ENCODE data around the gene LRRC75A. TPM values are rescaled to one million over a fixed set of nuclear protein-coding genes. Genes with fewer than 3 reads are reported as not detected.
A peak's percentile ranks its signal among the peaks of the same experiment; 100 is the strongest.

The LRRC75A gene
- total RNA-seq, 1 experiment from 2014 or later, result 1.2 TPM

- Histone ChIP-seq H3K4me1 (ENCODE audit: control insufficient read depth, insufficient read depth, low read length) (no peaks in the 10 kb centered on the region; the same call in 1 of the 2 replicates), H3K9me3 (ENCODE audit: control insufficient read depth, insufficient read depth, low read depth, low read length) (no peaks in the 10 kb centered on the region), H3K27ac (ENCODE audit: low read length) (no peak overlapping the region), H3K27me3 (ENCODE audit: control insufficient read depth, insufficient read depth, low read length) (no peaks in the 10 kb centered on the region), H3K4me3 (ENCODE audit: low read depth in 2 of 2, low read length in 2 of 2) (no peak overlapping the region), H3K36me3 (ENCODE audit: control insufficient read depth, insufficient read depth, low read length) (no peaks in the 10 kb centered on the region)
- POLR2A ChIA-PET, result no interaction called here
- no peak for DNase-seq (ENCODE audit: low read depth, low spot score)
- no peak for ATAC-seq
- BruUV-seq (replicated peaks), result no TSS peak
- intact Hi-C loops (cut with micrococcal nuclease; ENCODE audit: unreplicated experiment), result no loop called here
- TF ChIP-seq, protein P1, sequence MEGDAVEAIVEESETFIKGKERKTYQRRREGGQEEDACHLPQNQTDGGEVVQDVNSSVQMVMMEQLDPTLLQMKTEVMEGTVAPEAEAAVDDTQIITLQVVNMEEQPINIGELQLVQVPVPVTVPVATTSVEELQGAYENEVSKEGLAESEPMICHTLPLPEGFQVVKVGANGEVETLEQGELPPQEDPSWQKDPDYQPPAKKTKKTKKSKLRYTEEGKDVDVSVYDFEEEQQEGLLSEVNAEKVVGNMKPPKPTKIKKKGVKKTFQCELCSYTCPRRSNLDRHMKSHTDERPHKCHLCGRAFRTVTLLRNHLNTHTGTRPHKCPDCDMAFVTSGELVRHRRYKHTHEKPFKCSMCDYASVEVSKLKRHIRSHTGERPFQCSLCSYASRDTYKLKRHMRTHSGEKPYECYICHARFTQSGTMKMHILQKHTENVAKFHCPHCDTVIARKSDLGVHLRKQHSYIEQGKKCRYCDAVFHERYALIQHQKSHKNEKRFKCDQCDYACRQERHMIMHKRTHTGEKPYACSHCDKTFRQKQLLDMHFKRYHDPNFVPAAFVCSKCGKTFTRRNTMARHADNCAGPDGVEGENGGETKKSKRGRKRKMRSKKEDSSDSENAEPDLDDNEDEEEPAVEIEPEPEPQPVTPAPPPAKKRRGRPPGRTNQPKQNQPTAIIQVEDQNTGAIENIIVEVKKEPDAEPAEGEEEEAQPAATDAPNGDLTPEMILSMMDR (IDR thresholded peaks at IDR 0.05), result no peak
- no peak for TF ChIP-seq TCF7L2 (IDR thresholded peaks at IDR 0.05; ENCODE audit: low read depth, low read length)
- no peak for TF ChIP-seq POLR2AphosphoS5 (IDR thresholded peaks at IDR 0.05; ENCODE audit: low read depth, low read length)
- no peak for TF ChIP-seq SIN3A (IDR thresholded peaks at IDR 0.05; ENCODE audit: borderline replicate concordance, insufficient read depth, low read depth, low read length)
- TF ChIP-seq REST (IDR thresholded peaks at IDR 0.05; ENCODE audit: insufficient read depth in 1 of 2, low read depth in 2 of 2, low read length in 1 of 2), result no peak
- in situ Hi-C loops (cut with HindIII; ENCODE audit: low pct_unique_long_range_greater_than_20kb, low sequenced_read_pairs), result no loop called here
- CTCF ChIA-PET, result no interaction called here
Measured at GRCh38 chr17:16459271-16459670, 32.7 kb downstream of the LRRC75A start.

- in situ Hi-C loops (cut with HindIII; ENCODE audit: low pct_unique_long_range_greater_than_20kb, low sequenced_read_pairs), result no loop called here
- H3K27ac ChIP-seq (ENCODE audit: low read length), result no peak overlapping the region
Measured at GRCh38 chr17:16456742-16457316, 35.2 kb downstream of the LRRC75A start.

More at GRCh38 chr17:16456742-16457316, 35.2 kb downstream of the LRRC75A start:
- DNase-seq (ENCODE audit: low read depth, low spot score), result no peak
- ChIA-PET POLR2A (no interaction called here), CTCF (interaction anchor here (0.6 kb wide), 1 partner anchor 68 kb away, joined by 4 read pairs; no protein-coding TSS in a partner anchor)
- Histone ChIP-seq H3K4me3 (ENCODE audit: low read depth in 2 of 2, low read length in 2 of 2) (no peak overlapping the region), H3K9me3 (ENCODE audit: control insufficient read depth, insufficient read depth, low read depth, low read length) (no peaks in the 10 kb centered on the region), H3K27me3 (ENCODE audit: control insufficient read depth, insufficient read depth, low read length) (no peaks in the 10 kb centered on the region), H3K4me1 (ENCODE audit: control insufficient read depth, insufficient read depth, low read length) (no peaks in the 10 kb centered on the region), H3K36me3 (ENCODE audit: control insufficient read depth, insufficient read depth, low read length) (no peaks in the 10 kb centered on the region)
- ATAC-seq, result peak; percentile 47
- no TSS peak for BruUV-seq (replicated peaks)
- intact Hi-C loops (cut with micrococcal nuclease; ENCODE audit: unreplicated experiment), result no loop called here
- TF ChIP-seq, protein P1 (IDR thresholded peaks at IDR 0.05), result no peak

Measured in Panc1 (cell line).